NB4 (cell line): Measurements from ENCODE around the gene COL4A6.
A peak's percentile ranks its signal among the peaks of the same experiment; 100 is the strongest.

ENCODE experiments used
- MYC ChIP-seq: IDR thresholded peaks from 2 replicates; pipeline ENCODE4 v1.6.1; 2011; ENCODE audit warnings: low read depth, low read length
- POLR2A ChIP-seq: IDR thresholded peaks from 2 replicates; pipeline ENCODE4 v1.6.1; 2011; ENCODE audit warnings: mild to moderate bottlenecking; ENCODE audit not compliant: insufficient read length; ENCODE audit errors: extremely low read depth
- TF ChIP-seq, protein P1 (sequence below): IDR thresholded peaks from one replicate; pipeline ENCODE4 v1.5.1; 2012; ENCODE audit warnings: low read depth, low read length

DNA sequence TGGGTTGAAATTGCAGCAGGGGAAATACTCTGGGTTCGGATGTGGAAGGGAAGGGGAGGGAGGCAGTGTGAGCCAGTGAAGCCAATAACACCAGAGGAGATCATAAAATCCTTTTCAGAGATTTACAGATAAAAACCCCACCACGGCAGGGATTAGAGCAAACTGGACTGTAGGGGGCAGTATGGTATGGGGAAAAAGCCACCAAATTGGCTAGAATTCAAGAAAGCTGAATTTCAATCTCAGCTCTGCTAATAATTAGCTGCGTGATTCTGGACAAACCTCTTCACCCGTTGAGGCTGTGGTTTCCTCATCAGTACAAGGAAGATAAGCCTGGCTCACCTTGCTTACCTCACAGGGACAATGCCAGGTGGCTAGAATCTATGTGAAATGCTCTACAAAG is 238.5 kb downstream of the COL4A6 start:
- TF ChIP-seq, protein P1, sequence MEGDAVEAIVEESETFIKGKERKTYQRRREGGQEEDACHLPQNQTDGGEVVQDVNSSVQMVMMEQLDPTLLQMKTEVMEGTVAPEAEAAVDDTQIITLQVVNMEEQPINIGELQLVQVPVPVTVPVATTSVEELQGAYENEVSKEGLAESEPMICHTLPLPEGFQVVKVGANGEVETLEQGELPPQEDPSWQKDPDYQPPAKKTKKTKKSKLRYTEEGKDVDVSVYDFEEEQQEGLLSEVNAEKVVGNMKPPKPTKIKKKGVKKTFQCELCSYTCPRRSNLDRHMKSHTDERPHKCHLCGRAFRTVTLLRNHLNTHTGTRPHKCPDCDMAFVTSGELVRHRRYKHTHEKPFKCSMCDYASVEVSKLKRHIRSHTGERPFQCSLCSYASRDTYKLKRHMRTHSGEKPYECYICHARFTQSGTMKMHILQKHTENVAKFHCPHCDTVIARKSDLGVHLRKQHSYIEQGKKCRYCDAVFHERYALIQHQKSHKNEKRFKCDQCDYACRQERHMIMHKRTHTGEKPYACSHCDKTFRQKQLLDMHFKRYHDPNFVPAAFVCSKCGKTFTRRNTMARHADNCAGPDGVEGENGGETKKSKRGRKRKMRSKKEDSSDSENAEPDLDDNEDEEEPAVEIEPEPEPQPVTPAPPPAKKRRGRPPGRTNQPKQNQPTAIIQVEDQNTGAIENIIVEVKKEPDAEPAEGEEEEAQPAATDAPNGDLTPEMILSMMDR: peak; percentile 59
- TF ChIP-seq POLR2A (no peak), MYC (no peak)
